Colonic mucosa (tissue), 4 donors: Measurements from ENCODE around the gene SOD2. TPM values are rescaled to one million over a fixed set of nuclear protein-coding genes. Genes with fewer than 3 reads are reported as not detected.

Experiments
- DNase-seq: peaks from one replicate; pipeline ENCODE4 v3.0.0-alpha.2; 2020
- H3K27ac ChIP-seq: fragments of 200-600 bp; one replicate; pipeline ENCODE4 v1.8.0; 2021
- H3K27me3 ChIP-seq: fragments of 200-600 bp; one replicate; pipeline ENCODE4 v1.8.0; 2021
- H3K36me3 ChIP-seq: fragments of 200-600 bp; one replicate; pipeline ENCODE4 v1.8.0; 2021
- H3K4me1 ChIP-seq: fragments of 200-600 bp; one replicate; pipeline ENCODE4 v1.8.0; 2021; ENCODE audit warnings: mild to moderate bottlenecking
- H3K4me3 ChIP-seq: fragments of 200-600 bp; one replicate; pipeline ENCODE4 v1.8.0; 2021
- H3K9ac ChIP-seq, 2 donors: one replicate each; pipeline ENCODE4 v1.7.0; 2013; ENCODE audit warnings: control low read depth in 2 of 2, low read depth in 2 of 2, low read length in 2 of 2
- H3K9me3 ChIP-seq: fragments of 200-600 bp; one replicate; pipeline ENCODE4 v1.8.0; 2021
- CTCF ChIP-seq: fragments of 200-600 bp; IDR thresholded peaks from one replicate; pipeline ENCODE4 v1.8.0; 2022; ENCODE audit warnings: antibody characterized with exemption, mild to moderate bottlenecking
- intact Hi-C: fragments of 100-400 bp; cut with DNase I; formaldehyde crosslinking; loops from one replicate; pipeline ENCODE4 v1.14.1; 2022
- total RNA-seq, 2 donors: library from RNA; stranded (reverse); fragmentation: NEBNext Ultra II Directional in 1 of 2; extraction: Animal tissue kit (Norgen Biotek cat#: 25700) in 1 of 2; gene quantifications; one replicate each; pipeline ENCODE4 v1.2.1, GENCODE V29; 2021
- donor health status: healthy.
- donor health status: DM: no; HTN: no; CAD: no.
- donor health status: DM: no; HTN: no; CAD: no.

The SOD2 gene
- total RNA-seq, 2 donors from 2014 or later = 199 to 365 TPM

DNA sequence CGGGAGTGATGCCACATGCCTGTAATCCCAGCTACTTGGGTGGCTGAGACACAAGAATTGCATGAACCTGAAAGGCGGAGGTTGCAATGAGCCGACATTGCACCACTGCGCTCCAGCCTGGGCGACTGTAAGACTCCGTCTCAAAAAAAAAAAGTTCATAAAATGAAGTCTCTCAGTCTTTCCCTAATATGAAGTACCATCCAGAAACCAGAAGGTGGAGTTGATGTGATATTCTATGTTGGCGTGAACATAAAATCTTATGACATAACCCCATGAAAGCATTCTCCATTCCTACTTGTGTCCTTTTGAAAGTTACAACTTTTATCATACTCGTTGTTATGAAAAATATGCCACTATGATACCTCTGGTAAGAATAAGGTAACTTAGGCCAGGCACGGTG lies 5.7 kb downstream of the SOD2 start:
- intact Hi-C loops = loop anchor here (10.0 kb wide), 1 partner anchor 167 kb away; no protein-coding TSS in a partner anchor
- no peak overlapping the region for H3K4me3 ChIP-seq
- H3K4me1 ChIP-seq = peaks cover 3% of the 10 kb centered on the region
- no peak overlapping the region for H3K27ac ChIP-seq
- no peak for DNase-seq
- no peaks in the 10 kb centered on the region for H3K27me3 ChIP-seq
- no peaks in the 10 kb centered on the region for H3K9me3 ChIP-seq
- H3K9ac ChIP-seq = no peak overlapping the region
- H3K36me3 ChIP-seq = peaks cover 18% of the 10 kb centered on the region
- no peak for TF ChIP-seq CTCF

DNA sequence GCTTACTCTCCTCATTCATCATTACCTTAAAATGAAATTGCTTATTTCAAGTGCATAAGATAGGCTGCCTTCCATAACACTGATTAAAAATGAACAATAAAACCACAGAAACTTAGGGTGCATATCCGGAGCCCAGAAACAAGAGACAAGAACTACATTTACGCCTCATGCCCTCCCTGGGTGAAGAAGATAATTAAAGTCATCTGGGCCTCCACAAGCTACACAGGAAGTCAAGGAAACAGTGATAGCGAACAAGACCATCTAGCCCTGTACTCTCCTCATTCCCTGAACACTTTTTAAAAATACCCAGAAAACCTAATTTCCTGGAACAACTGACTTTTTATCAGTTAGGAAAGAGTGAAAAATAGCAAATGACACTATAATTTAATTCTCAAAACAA lies 6.3 kb downstream of the SOD2 start:
- Histone ChIP-seq H3K4me3 (no peak overlapping the region), H3K4me1 (peaks cover 3% of the 10 kb centered on the region), H3K27me3 (no peaks in the 10 kb centered on the region), H3K9ac (no peak overlapping the region), H3K9me3 (no peaks in the 10 kb centered on the region), H3K36me3 (peaks cover 18% of the 10 kb centered on the region), H3K27ac (no peak overlapping the region)
- intact Hi-C loops = loop anchor here (10.0 kb wide), 1 partner anchor 168 kb away; no protein-coding TSS in a partner anchor
- DNase-seq = no peak
- TF ChIP-seq CTCF = no peak

DNA sequence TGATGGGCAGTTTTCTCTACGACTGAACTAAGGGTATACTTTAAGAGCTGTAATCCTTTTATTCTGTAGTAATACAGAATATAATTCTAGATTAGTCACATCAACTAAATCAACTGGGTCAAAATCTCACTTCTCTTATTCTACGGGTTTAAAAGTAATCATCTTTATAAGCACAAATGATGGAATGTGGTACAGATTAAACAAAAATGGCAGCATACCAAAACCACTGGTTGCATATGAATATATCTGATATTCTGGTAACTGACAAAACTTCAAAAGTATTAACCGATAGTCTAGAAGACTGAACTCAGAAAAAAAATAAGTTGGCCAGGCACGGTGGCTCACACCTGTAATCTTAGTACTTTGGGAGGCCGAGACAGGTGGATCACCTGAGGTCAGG lies 7.0 kb downstream of the SOD2 start:
- no peak overlapping the region for H3K9ac ChIP-seq
- H3K9me3 ChIP-seq = no peaks in the 10 kb centered on the region
- TF ChIP-seq CTCF = no peak
- no peak for DNase-seq
- H3K27me3 ChIP-seq = no peaks in the 10 kb centered on the region
- peaks cover 18% of the 10 kb centered on the region for H3K36me3 ChIP-seq
- H3K4me1 ChIP-seq = peaks cover 3% of the 10 kb centered on the region
- H3K4me3 ChIP-seq = no peak overlapping the region
- H3K27ac ChIP-seq = no peak overlapping the region
- intact Hi-C loops = loop anchor here (10.0 kb wide), 1 partner anchor 169 kb away; no protein-coding TSS in a partner anchor

GRCh38 chr6:159684013-159684304 lies 9.1 kb downstream of the SOD2 start:
- H3K4me1 ChIP-seq = peaks cover 3% of the 10 kb centered on the region

DNA sequence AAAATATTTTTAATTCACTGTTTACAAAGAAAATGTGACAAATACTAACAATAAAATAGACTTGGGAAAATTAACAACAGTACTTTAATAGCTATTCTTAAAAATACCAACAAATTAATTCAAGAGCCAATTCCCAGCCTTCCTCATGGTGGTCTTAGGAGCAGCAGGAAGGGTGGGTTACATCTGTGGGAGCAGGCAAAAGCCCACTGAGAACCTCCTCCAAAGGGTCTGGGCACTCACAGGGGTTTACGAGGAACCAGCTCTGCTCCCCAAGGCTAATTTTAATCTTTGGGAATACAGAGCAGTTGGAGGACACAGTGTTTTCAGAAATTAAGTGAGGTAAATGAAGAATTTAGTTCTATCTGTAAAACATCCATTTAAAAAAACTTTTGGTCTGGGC lies 10.2 kb downstream of the SOD2 start:
- peaks cover 3% of the 10 kb centered on the region for H3K4me1 ChIP-seq

More at GRCh38 chr6:159684013-159684304, 9.1 kb downstream of the SOD2 start:
- Histone ChIP-seq H3K27me3 (no peaks in the 10 kb centered on the region), H3K4me3 (no peak overlapping the region), H3K9ac (no peak overlapping the region), H3K36me3 (peaks cover 18% of the 10 kb centered on the region), H3K9me3 (no peaks in the 10 kb centered on the region), H3K27ac (no peak overlapping the region)
- DNase-seq = no peak
- intact Hi-C loops = loop anchor here (10.0 kb wide), 1 partner anchor 171 kb away; no protein-coding TSS in a partner anchor
- no peak for TF ChIP-seq CTCF

More for the DNA sequence above, 10.2 kb downstream of the SOD2 start:
- Histone ChIP-seq H3K4me3 (no peak overlapping the region), H3K9ac (no peak overlapping the region), H3K36me3 (peaks cover 18% of the 10 kb centered on the region), H3K27ac (no peak overlapping the region), H3K27me3 (no peaks in the 10 kb centered on the region), H3K9me3 (no peaks in the 10 kb centered on the region)
- TF ChIP-seq CTCF = no peak
- no peak for DNase-seq
- intact Hi-C loops = loop anchor here (10.0 kb wide), 1 partner anchor 172 kb away; no protein-coding TSS in a partner anchor
